ENCODE measurements around the gene MLLT3. TPM values are rescaled to one million over a fixed set of nuclear protein-coding genes. Genes with fewer than 3 reads are reported as not detected.

MLLT3 gene
- total and polyA plus RNA-seq, 2 of the 8 experiments (the other 6 are each of a cell fraction or from before 2014, with no cell fraction given), result 5.9 to 9.6 TPM

DNA sequence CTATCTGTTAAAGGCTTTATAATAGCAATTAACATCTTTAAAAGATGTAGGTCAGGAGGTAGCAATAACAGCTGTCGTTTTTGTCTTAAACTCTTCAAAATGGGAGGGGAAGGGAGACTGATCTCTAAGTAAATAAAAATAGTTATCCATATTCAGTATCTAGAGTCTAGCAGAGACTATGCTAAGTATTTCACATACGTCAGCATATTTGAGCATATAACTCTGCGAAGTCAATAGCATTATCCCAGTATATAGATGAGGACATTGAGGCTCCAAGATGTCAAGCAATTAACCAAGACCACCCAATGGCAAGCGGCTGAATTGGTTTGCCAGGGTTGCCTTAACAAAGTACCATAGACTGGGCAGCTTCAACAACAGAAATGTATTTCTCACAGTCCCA lies 316.8 kb downstream of the MLLT3 start:
- no peak for DNase-seq (ENCODE audit: low read depth in 1 of 2, low spot score in 2 of 2)
- no peak overlapping the region for H2AFZ ChIP-seq (ENCODE audit: low read length)
- H3K4ac ChIP-seq (replicated peaks; ENCODE audit: insufficient read length, low read depth, low read length), result no peak overlapping the region
- no peak overlapping the region for H2BK5ac ChIP-seq (ENCODE audit: low read depth, low read length)
- POLR2A ChIA-PET (ENCODE audit: partially characterized antibody), result no interaction called here
- no peaks in the 10 kb centered on the region for H3K9me3 ChIP-seq (ENCODE audit: insufficient read depth in 2 of 2, low read depth in 1 of 2, low read length in 1 of 2)
- H2BK15ac ChIP-seq (ENCODE audit: low read length), result no peak overlapping the region
- no peaks in the 10 kb centered on the region for H3K79me2 ChIP-seq (ENCODE audit: control insufficient read depth in 1 of 2, insufficient read depth in 2 of 2, low read length in 2 of 2)
- no peak overlapping the region for H4K8ac ChIP-seq (ENCODE audit: extremely low read depth, insufficient read depth, low read length)
- H4K5ac ChIP-seq (ENCODE audit: insufficient read length, low read depth, low read length), result no peak overlapping the region
- H3K4me2 ChIP-seq (ENCODE audit: insufficient read depth in 1 of 2, low read depth in 2 of 2, low read length in 2 of 2), result no peak overlapping the region
- TF ChIP-seq SIN3A (conservative IDR thresholded peaks at IDR 0.05 in 1 of 2, IDR thresholded peaks at IDR 0.05 in 1 of 2; ENCODE audit: low read depth in 1 of 2, low read length in 2 of 2) (no peak), MAFK (IDR thresholded peaks at IDR 0.05; ENCODE audit: low read depth, low read length) (peak; percentile 36; the same call in 1 of the 2 replicates)
- H3K4me3 ChIP-seq (ENCODE audit: extremely low read depth in 1 of 4, insufficient read depth in 2 of 4, low read depth in 3 of 4, low read length in 4 of 4), result no peak overlapping the region
- no peak overlapping the region for H4K91ac ChIP-seq (replicated peaks; ENCODE audit: insufficient read length, low read length)
- H3K23me2 ChIP-seq (ENCODE audit: low read depth, low read length), result no peaks in the 10 kb centered on the region
- no peak overlapping the region for H2BK12ac ChIP-seq (ENCODE audit: low read depth, low read length)
- H3K27ac ChIP-seq (ENCODE audit: low read depth, low read length), result no peak overlapping the region
- no peak overlapping the region for H3K9ac ChIP-seq (replicated peaks in 1 of 4; ENCODE audit: extremely low read depth in 1 of 4, low read depth in 3 of 4, low read length in 3 of 4)
- no peak overlapping the region for H3K23ac ChIP-seq (ENCODE audit: insufficient read length)
- CTCF ChIA-PET (ENCODE audit: partially characterized antibody), result no interaction called here
- no peak overlapping the region for H3K18ac ChIP-seq (ENCODE audit: extremely low read depth, low read length)
- no peak for FAIRE-seq
- H4K20me1 ChIP-seq (replicated peaks in 1 of 2; ENCODE audit: control insufficient read depth in 1 of 2, insufficient read depth in 2 of 2, low read length in 2 of 2), result no peaks in the 10 kb centered on the region
- 0 out of 7 replicates have a peak, but pooled peaks cover 0 to 2% (median 0%) of the 10 kb centered on the region in 4 experiments for H3K27me3 ChIP-seq (replicated peaks in 1 of 4; ENCODE audit: control insufficient read depth in 3 of 4, extremely low read depth in 1 of 4, insufficient read depth in 3 of 4, low read length in 3 of 4)
- H3K56ac ChIP-seq (replicated peaks; ENCODE audit: insufficient read length, low read depth, low read length), result no peak overlapping the region
- H3K79me1 ChIP-seq (ENCODE audit: low read depth, low read length), result no peaks in the 10 kb centered on the region
- no peak overlapping the region for H2BK120ac ChIP-seq (replicated peaks; ENCODE audit: low read depth, low read length)
- 94% methylated on average over 4 of the region's 4 CpGs; no CpG with 5 or more reads in 1 of the 2 experiments for WGBS, 2 experiments (ENCODE audit: extremely low coverage in 1 of 2, insufficient coverage in 1 of 2, insufficient read length in 1 of 2, insufficient replicate concordance in 2 of 2, low coverage in 1 of 2, low lambda C conversion rate in 2 of 2, missing lambda C conversion rate in 1 of 2)
- H2BK20ac ChIP-seq (ENCODE audit: low read length), result no peak overlapping the region
- no peak overlapping the region for H3K14ac ChIP-seq (ENCODE audit: insufficient read length)
- H2AK5ac ChIP-seq (ENCODE audit: low read depth, low read length), result no peak overlapping the region
- H3K4me1 ChIP-seq (replicated peaks in 1 of 4; ENCODE audit: control insufficient read depth in 3 of 4, insufficient read depth in 4 of 4, low read length in 3 of 4), result peaks cover 6 to 37% (median 28%) of the 10 kb centered on the region in 4 experiments; a peak in 6 of 7 replicates
- no peaks in the 10 kb centered on the region for H3K36me3 ChIP-seq (ENCODE audit: control insufficient read depth in 2 of 4, insufficient read depth in 4 of 4, low read length in 3 of 4)

Measured in H1 (cell line).